ENCODE data around the gene SGMS2.

GRCh38 chr4:107837776-107838618, 13.3 kb downstream of the SGMS2 start:
- TF ChIP-seq CTCF (IDR thresholded peaks at IDR 0.05): no peak
- TF ChIP-seq POLR2A (IDR thresholded peaks at IDR 0.05): no peak
